DOHH2 (cell line): Measurements from ENCODE around the gene PTCD3.

Experiments used
- H3F3A ChIP-seq: fragments of 200-600 bp; sonication (generic), shearing (Covaris generic); 2 replicates; pipeline ENCODE4 v1.6.0; 2016; ENCODE audit warnings: antibody characterized with exemption, mild to moderate bottlenecking; ENCODE audit not compliant: control insufficient read depth, insufficient read depth
- H3K27ac ChIP-seq: fragments of 200-600 bp; sonication (generic); 2 replicates; pipeline ENCODE4 v1.5.1; 2014; ENCODE audit warnings: low read depth, mild to moderate bottlenecking, low read length, moderate library complexity
- H3K27me3 ChIP-seq: fragments of 200-600 bp; sonication (generic); 2 replicates; pipeline ENCODE4 v1.6.1; 2014; ENCODE audit warnings: mild to moderate bottlenecking, low read length, mixed read lengths; ENCODE audit not compliant: control insufficient read depth
- H3K36me3 ChIP-seq: fragments of 200-600 bp; sonication (generic); 2 replicates; pipeline ENCODE4 v1.6.1; 2014; ENCODE audit warnings: mild to moderate bottlenecking, low read length, moderate library complexity, mixed read lengths; ENCODE audit not compliant: control insufficient read depth
- H3K4me1 ChIP-seq: fragments of 200-600 bp; sonication (generic); 2 replicates; pipeline ENCODE4 v1.6.1; 2014; ENCODE audit warnings: mild to moderate bottlenecking, low read length, mixed read lengths; ENCODE audit not compliant: control insufficient read depth
- H3K4me2 ChIP-seq: fragments of 200-600 bp; sonication (generic); 2 replicates; pipeline ENCODE4 v1.6.0; 2014; ENCODE audit warnings: mild to moderate bottlenecking, low read length, moderate library complexity
- H3K4me3 ChIP-seq: fragments of 200-600 bp; sonication (generic); 2 replicates; pipeline ENCODE4 v1.5.1; 2014; ENCODE audit warnings: mild to moderate bottlenecking, low read length, mixed read lengths
- H3K79me2 ChIP-seq: fragments of 200-600 bp; sonication (generic); 2 replicates; pipeline ENCODE4 v1.6.1; 2014; ENCODE audit warnings: mild to moderate bottlenecking, low read length, mixed read lengths; ENCODE audit not compliant: control insufficient read depth
- H3K9me2 ChIP-seq: fragments of 200-600 bp; sonication (generic); replicated peaks from 2 replicates; pipeline ENCODE4 v1.6.1; 2014; ENCODE audit warnings: mild to moderate bottlenecking, low read length, mixed read lengths; ENCODE audit not compliant: control insufficient read depth
- H3K9me3 ChIP-seq: fragments of 200-600 bp; sonication (generic); 2 replicates; pipeline ENCODE4 v1.6.1; 2014; ENCODE audit warnings: antibody characterized with exemption, low read length, mixed read lengths; ENCODE audit not compliant: control insufficient read depth, insufficient read depth
- H4K20me1 ChIP-seq: fragments of 200-600 bp; sonication (generic); 2 replicates; pipeline ENCODE4 v1.6.0; 2014; ENCODE audit warnings: low read depth, mild to moderate bottlenecking, antibody characterized with exemption, low read length, moderate library complexity; ENCODE audit not compliant: control insufficient read depth, insufficient read depth
- CTCF ChIP-seq: fragments of 200-600 bp; sonication (generic); IDR thresholded peaks from one replicate; pipeline ENCODE4 v1.5.1; 2014; ENCODE audit warnings: antibody characterized with exemption, mild to moderate bottlenecking, low read depth, low read length; ENCODE audit not compliant: poor library complexity, severe bottlenecking
- EZH2phosphoT487 ChIP-seq: fragments of 200-600 bp; sonication (generic); IDR thresholded peaks from 2 replicates; pipeline ENCODE4 v1.6.1; 2017; ENCODE audit warnings: borderline replicate concordance, mild to moderate bottlenecking, antibody characterized with exemption, low read length, moderate library complexity, mixed read lengths

PTCD3 gene

GRCh38 chr2:86136141-86136540 is 30.1 kb downstream of the PTCD3 start:
- H3K27me3 ChIP-seq = no peaks in the 10 kb centered on the region
- no peaks in the 10 kb centered on the region for H3K9me2 ChIP-seq
- H3K27ac ChIP-seq = no peak overlapping the region
- peaks cover 5% of the 10 kb centered on the region; the same call in 1 of the 2 replicates for H4K20me1 ChIP-seq
- peaks cover 16% of the 10 kb centered on the region for H3F3A ChIP-seq
- no peak overlapping the region for H3K4me2 ChIP-seq
- no peaks in the 10 kb centered on the region for H3K9me3 ChIP-seq
- H3K79me2 ChIP-seq = no peaks in the 10 kb centered on the region
- peaks cover 100% of the 10 kb centered on the region for H3K36me3 ChIP-seq
- TF ChIP-seq CTCF (no peak), EZH2phosphoT487 (no peak)
- H3K4me1 ChIP-seq = no peaks in the 10 kb centered on the region
- H3K4me3 ChIP-seq = no peak overlapping the region

- Histone ChIP-seq H3K36me3 (peaks cover 95% of the 10 kb centered on the region), H3F3A (peaks cover 36% of the 10 kb centered on the region), H3K27ac (no peak overlapping the region), H4K20me1 (peaks cover 5% of the 10 kb centered on the region; the same call in 1 of the 2 replicates), H3K4me1 (no peaks in the 10 kb centered on the region), H3K27me3 (no peaks in the 10 kb centered on the region), H3K4me2 (no peak overlapping the region), H3K9me3 (no peaks in the 10 kb centered on the region), H3K79me2 (no peaks in the 10 kb centered on the region), H3K4me3 (no peak overlapping the region), H3K9me2 (no peaks in the 10 kb centered on the region)
- no peak for TF ChIP-seq CTCF
- no peak for TF ChIP-seq EZH2phosphoT487
These were observed 32.9 kb downstream of the PTCD3 start for GRCh38 chr2:86138736-86139625.

GRCh38 chr2:86139981-86140380 is 33.9 kb downstream of the PTCD3 start:
- Histone ChIP-seq H3K4me1 (no peaks in the 10 kb centered on the region), H3K27ac (no peak overlapping the region), H3K36me3 (peaks cover 95% of the 10 kb centered on the region), H3K79me2 (no peaks in the 10 kb centered on the region), H4K20me1 (peaks cover 5% of the 10 kb centered on the region; the same call in 1 of the 2 replicates), H3F3A (peaks cover 40% of the 10 kb centered on the region), H3K9me3 (no peaks in the 10 kb centered on the region), H3K9me2 (no peaks in the 10 kb centered on the region), H3K4me2 (no peak overlapping the region), H3K27me3 (no peaks in the 10 kb centered on the region), H3K4me3 (no peak overlapping the region)
- TF ChIP-seq EZH2phosphoT487 = no peak
- TF ChIP-seq CTCF = no peak
